PC-3 (cell line): Measurements from ENCODE around the gene ERMAP. TPM values are rescaled to one million over a fixed set of nuclear protein-coding genes. Genes with fewer than 3 reads are reported as not detected.
A peak's percentile ranks its signal among the peaks of the same experiment; 100 is the strongest.

Experiments
- ATAC-seq: fragments of 200-7000 bp; cut with Tn5 transposase; 2 replicates; pipeline ENCODE4 v1.9.1; 2020; ENCODE audit warnings: mild to moderate bottlenecking, moderate library complexity
- BruUV-seq: library from RNA; stranded (reverse); fragments of 400-500 nt; replicated peaks from 2 replicates; lab custom pipeline; 2021; lab: Mats Ljungman, UMichigan
- CTCF ChIA-PET: fragments of 300-600 bp; sonication (Branson Sonifier 250); formaldehyde crosslinking; loops from one replicate; lab custom pipeline; 2022; ENCODE audit warnings: antibody characterized with exemption; lab: Charles Lee
- POLR2A ChIA-PET: fragments of 300-600 bp; sonication (Branson Sonifier 250); formaldehyde crosslinking; loops from one replicate; lab custom pipeline; 2022; ENCODE audit warnings: antibody characterized with exemption; ENCODE audit not compliant: unreplicated experiment; lab: Charles Lee
- DNase-seq: peaks from one replicate; pipeline ENCODE4 v3.0.0-alpha.2; 2015
- H2AFZ ChIP-seq: fragments of 300-600 bp; sonication (generic); 2 replicates; pipeline ENCODE4 v1.6.0; 2016; ENCODE audit warnings: antibody characterized with exemption, low read length
- H3F3A ChIP-seq: fragments of 300-600 bp; sonication (generic); one replicate; pipeline ENCODE4 v1.6.0; 2017; ENCODE audit warnings: antibody characterized with exemption, low read length, control low read depth, mild to moderate bottlenecking; ENCODE audit not compliant: unreplicated experiment
- H3K27ac ChIP-seq: fragments of 300-600 bp; sonication (generic); 2 replicates; pipeline ENCODE4 v1.5.1; 2016; ENCODE audit warnings: mild to moderate bottlenecking, low read length
- H3K27me3 ChIP-seq: fragments of 300-600 bp; sonication (generic); 2 replicates; pipeline ENCODE4 v1.6.1; 2016; ENCODE audit warnings: low read length, mixed read lengths
- H3K36me3 ChIP-seq: fragments of 300-600 bp; sonication (generic); 2 replicates; pipeline ENCODE4 v1.6.1; 2016; ENCODE audit warnings: low read depth, mixed run types, low read length, mixed read lengths
- H3K4me1 ChIP-seq: fragments of 300-600 bp; sonication (generic); 2 replicates; pipeline ENCODE4 v1.5.1; 2016; ENCODE audit warnings: low read length; ENCODE audit not compliant: insufficient read depth
- H3K4me2 ChIP-seq: fragments of 300-600 bp; sonication (generic); 2 replicates; pipeline ENCODE4 v1.6.0; 2016; ENCODE audit warnings: low read length
- H3K4me3 ChIP-seq: fragments of 300-600 bp; sonication (generic); 2 replicates; pipeline ENCODE4 v1.5.1; 2016; ENCODE audit warnings: mild to moderate bottlenecking, low read length, mixed read lengths
- H3K79me2 ChIP-seq: fragments of 300-600 bp; sonication (generic); 2 replicates; pipeline ENCODE4 v1.6.1; 2017; ENCODE audit warnings: low read length, mixed read lengths
- H3K9ac ChIP-seq: fragments of 300-600 bp; sonication (generic); 2 replicates; pipeline ENCODE4 v1.6.0; 2016; ENCODE audit warnings: mild to moderate bottlenecking, low read length
- H3K9me2 ChIP-seq: fragments of 300-600 bp; sonication (generic); replicated peaks from 2 replicates; pipeline ENCODE4 v1.6.1; 2016; ENCODE audit warnings: mixed run types, low read length, mixed read lengths
- H3K9me3 ChIP-seq: fragments of 300-600 bp; sonication (generic); 2 replicates; pipeline ENCODE4 v1.6.1; 2016; ENCODE audit warnings: low read length, mixed read lengths
- H4K20me1 ChIP-seq: fragments of 300-600 bp; sonication (generic); 2 replicates; pipeline ENCODE4 v1.6.1; 2016; ENCODE audit warnings: low read length, mixed read lengths
- EZH2 ChIP-seq: fragments of 300-600 bp; sonication (generic); IDR thresholded peaks from one replicate; pipeline ENCODE4 v1.6.1; 2017; ENCODE audit warnings: antibody characterized with exemption, mild to moderate bottlenecking, low read length; ENCODE audit not compliant: unreplicated experiment
- EZH2phosphoT487 ChIP-seq: fragments of 300-600 bp; sonication (generic); IDR thresholded peaks from 2 replicates; pipeline ENCODE4 v1.6.1; 2018; ENCODE audit warnings: mild to moderate bottlenecking, antibody characterized with exemption, low read length, borderline replicate concordance
- intact Hi-C: fragments of 100-400 bp; cut with micrococcal nuclease; formaldehyde crosslinking; loops from 2 replicates; pipeline ENCODE4 v1.9.0; 2023
- total RNA-seq: library from RNA; depleted of rRNA; stranded (reverse); fragments of >200 nt; gene quantifications from 2 replicates; pipeline ENCODE4 v1.2.3, GENCODE V29; 2014
- TF ChIP-seq, protein P1 (sequence below): fragments of 300-600 bp; sonication (generic); conservative IDR thresholded peaks from 2 replicates; pipeline ENCODE4 v1.5.1; 2017; ENCODE audit warnings: antibody characterized with exemption, low read depth, mild to moderate bottlenecking, low read length

Gene ERMAP
- total RNA-seq, 1 experiment from 2014 or later = 5.4 TPM

DNA sequence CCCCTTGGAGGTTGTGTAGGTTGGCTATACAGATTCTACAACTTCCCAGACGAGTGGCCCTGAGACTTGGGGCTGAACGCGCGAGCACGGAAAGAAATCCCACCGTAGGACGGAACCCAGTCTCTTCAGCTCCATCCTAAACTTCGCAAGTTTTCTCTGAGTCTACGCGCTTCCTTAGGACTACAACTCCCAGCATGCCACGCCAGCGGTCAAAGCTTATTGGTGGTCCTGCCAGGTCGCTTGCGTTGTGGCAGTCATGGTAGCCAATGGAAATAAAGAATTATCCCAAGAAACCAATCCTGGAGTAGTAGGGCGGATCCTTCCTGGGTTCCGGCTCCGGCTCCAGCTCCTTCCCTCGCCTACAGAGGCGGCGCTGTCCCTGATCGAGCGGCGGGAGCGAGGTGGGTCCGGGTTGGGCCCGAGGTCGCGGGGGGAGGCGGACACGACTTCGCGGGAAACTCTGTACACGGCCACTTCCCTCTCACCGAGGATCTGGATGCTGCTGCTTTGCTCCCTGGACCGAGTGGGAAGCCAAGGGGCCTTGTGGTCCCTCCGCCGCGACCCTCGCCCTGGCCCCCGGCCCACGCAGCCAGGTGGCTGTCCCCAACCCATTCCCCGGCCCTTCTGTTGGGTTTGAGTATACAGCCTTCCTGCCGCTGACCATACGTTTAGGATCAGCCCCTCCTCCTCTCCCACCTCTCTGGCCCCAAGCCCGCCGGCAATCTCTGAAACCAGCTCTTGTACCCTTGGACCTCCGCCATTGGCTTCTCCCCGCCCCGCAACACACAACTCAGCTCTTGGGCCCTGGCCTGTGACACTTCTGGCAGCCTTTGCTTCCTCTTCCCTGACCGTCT, 29.6 kb downstream of the ERMAP start, which contains the start of gene ZNF691:
Gene ZNF691 (plus strand): TSS at position 357 of the 854 bp plus-strand sequence. CDS start 3,046 bp downstream, outside the sequence.
- CTCF ChIA-PET = interaction anchor here (0.6 to 0.9 kb wide), 2 partner anchors 227 to 549 kb away, joined by 3 to 5 read pairs; no protein-coding TSS in a partner anchor
- Histone ChIP-seq H3F3A (no peaks in the 10 kb centered on the region), H3K4me3 (peak within 1 kb of the TSS; percentile 79), H3K9me3 (no peaks in the 10 kb centered on the region), H4K20me1 (no peaks in the 10 kb centered on the region), H3K4me1 (peaks cover 23% of the 10 kb centered on the region), H2AFZ (peak within 1 kb of the TSS; percentile 95), H3K9ac (peak within 1 kb of the TSS; percentile 80), H3K36me3 (peaks cover 6% of the 10 kb centered on the region; the same call in 1 of the 2 replicates), H3K27me3 (no peaks in the 10 kb centered on the region), H3K79me2 (peaks cover 17% of the 10 kb centered on the region), H3K4me2 (peak within 1 kb of the TSS; percentile 89), H3K27ac (no peak within 1 kb of the TSS), H3K9me2 (no peaks in the 10 kb centered on the region)
- TF ChIP-seq, protein P1, sequence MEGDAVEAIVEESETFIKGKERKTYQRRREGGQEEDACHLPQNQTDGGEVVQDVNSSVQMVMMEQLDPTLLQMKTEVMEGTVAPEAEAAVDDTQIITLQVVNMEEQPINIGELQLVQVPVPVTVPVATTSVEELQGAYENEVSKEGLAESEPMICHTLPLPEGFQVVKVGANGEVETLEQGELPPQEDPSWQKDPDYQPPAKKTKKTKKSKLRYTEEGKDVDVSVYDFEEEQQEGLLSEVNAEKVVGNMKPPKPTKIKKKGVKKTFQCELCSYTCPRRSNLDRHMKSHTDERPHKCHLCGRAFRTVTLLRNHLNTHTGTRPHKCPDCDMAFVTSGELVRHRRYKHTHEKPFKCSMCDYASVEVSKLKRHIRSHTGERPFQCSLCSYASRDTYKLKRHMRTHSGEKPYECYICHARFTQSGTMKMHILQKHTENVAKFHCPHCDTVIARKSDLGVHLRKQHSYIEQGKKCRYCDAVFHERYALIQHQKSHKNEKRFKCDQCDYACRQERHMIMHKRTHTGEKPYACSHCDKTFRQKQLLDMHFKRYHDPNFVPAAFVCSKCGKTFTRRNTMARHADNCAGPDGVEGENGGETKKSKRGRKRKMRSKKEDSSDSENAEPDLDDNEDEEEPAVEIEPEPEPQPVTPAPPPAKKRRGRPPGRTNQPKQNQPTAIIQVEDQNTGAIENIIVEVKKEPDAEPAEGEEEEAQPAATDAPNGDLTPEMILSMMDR = peak; percentile 47; the same call in 1 of the 2 replicates
- TF ChIP-seq EZH2phosphoT487 (no peak), EZH2 (no peak)
- intact Hi-C loops = no loop called here
- BruUV-seq = no TSS peak
- DNase-seq (peak; percentile 97), ATAC-seq (peak; percentile 99)
- POLR2A ChIA-PET = interaction anchor here (0.5 to 0.9 kb wide), 4 partner anchors 18 to 1181 kb away, joined by 3 to 5 read pairs (median 4); partner anchors contain the start of genes ERMAP and SVBP

DNA sequence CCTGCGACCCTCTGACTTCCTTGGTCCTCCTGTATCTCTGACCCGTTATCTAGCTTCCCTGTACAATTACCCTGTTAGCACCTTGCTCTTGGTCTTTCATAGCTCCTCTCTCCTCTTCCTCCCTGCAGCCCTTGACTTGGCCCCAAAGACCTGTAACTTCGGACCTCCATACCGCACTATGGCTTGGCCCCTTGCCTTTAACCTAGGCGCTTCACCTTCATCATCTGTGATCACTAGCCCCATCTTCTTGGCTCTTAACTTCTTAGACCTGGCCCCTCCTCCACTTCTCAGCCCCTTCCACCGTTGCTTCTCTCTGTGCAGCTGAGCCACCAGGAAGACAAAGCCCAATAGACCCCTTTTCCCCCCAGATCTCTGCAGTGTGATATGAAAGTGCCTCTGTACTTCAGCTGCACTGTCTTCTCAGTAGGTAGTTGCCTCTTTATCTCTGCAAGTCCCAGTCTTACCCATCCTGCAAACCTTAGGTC, 30.2 kb downstream of the ERMAP start:
- Histone ChIP-seq H2AFZ (peak overlapping the region; percentile 95), H3K9me3 (no peaks in the 10 kb centered on the region), H3K27ac (no peak overlapping the region), H3K79me2 (peaks cover 17% of the 10 kb centered on the region), H3F3A (no peaks in the 10 kb centered on the region), H3K9ac (peak overlapping the region; percentile 80), H3K4me1 (peaks cover 23% of the 10 kb centered on the region), H3K4me3 (peak overlapping the region; percentile 79), H3K9me2 (no peaks in the 10 kb centered on the region), H4K20me1 (no peaks in the 10 kb centered on the region), H3K36me3 (peaks cover 6% of the 10 kb centered on the region; the same call in 1 of the 2 replicates), H3K4me2 (peak overlapping the region; percentile 89), H3K27me3 (no peaks in the 10 kb centered on the region)
- DNase-seq (no peak), ATAC-seq (no peak)
- POLR2A ChIA-PET = no interaction called here
- TF ChIP-seq EZH2 (no peak), EZH2phosphoT487 (no peak)
- TF ChIP-seq, protein P1 = no peak
- intact Hi-C loops = no loop called here
- CTCF ChIA-PET = no interaction called here
- BruUV-seq = TSS peak; percentile 29
